ENCODE data around the gene APOL1. TPM values are rescaled to one million over a fixed set of nuclear protein-coding genes. Genes with fewer than 3 reads are reported as not detected.

APOL1 gene
- total and polyA plus RNA-seq, 10 of the 15 experiments (the other 5 are each of a cell fraction or from before 2014, with no cell fraction given) = 9.0 to 42.0 (median 17.6) TPM

- no peaks in the 10 kb centered on the region for H3K27me3 ChIP-seq (replicated peaks in 1 of 2; ENCODE audit: control insufficient read depth in 2 of 2, insufficient read depth in 2 of 2, low read length in 1 of 2)
- TF ChIP-seq FOXM1 (IDR thresholded peaks at IDR 0.05; ENCODE audit: low read depth, low read length) = no peak
- TF ChIP-seq TCF12 (IDR thresholded peaks at IDR 0.05; ENCODE audit: low read depth, low read length) = no peak
- no peak for TF ChIP-seq NR2C1 (IDR thresholded peaks at IDR 0.05)
- no peak for TF ChIP-seq MLLT1 (IDR thresholded peaks at IDR 0.05)
- TF ChIP-seq NFIC (IDR thresholded peaks at IDR 0.05; ENCODE audit: low read depth, low read length) = no peak
- no peak for TF ChIP-seq MEF2B (IDR thresholded peaks at IDR 0.05; ENCODE audit: partially characterized antibody, poor library complexity, severe bottlenecking)
- TF ChIP-seq IKZF1 (conservative IDR thresholded peaks at IDR 0.05) = no peak
- TF ChIP-seq BRCA1 (IDR thresholded peaks at IDR 0.05; ENCODE audit: low read depth, low read length) = no peak
- TF ChIP-seq ZBED1 (IDR thresholded peaks at IDR 0.05; ENCODE audit: borderline replicate concordance) = no peak
- TF ChIP-seq FOS (IDR thresholded peaks at IDR 0.05; ENCODE audit: borderline replicate concordance, extremely low read depth, insufficient read length) = no peak
- no peak for TF ChIP-seq ZNF592 (IDR thresholded peaks at IDR 0.05)
- WGBS (ENCODE audit: insufficient coverage, insufficient replicate concordance, low lambda C conversion rate, missing lambda C conversion rate) = 60% methylated on average over 5 of the region's 5 CpGs
- in situ Hi-C loops (cut with MboI) = no loop called here
- H3K4me2 ChIP-seq (ENCODE audit: control insufficient read depth, insufficient read depth) = no peak overlapping the region
- BruUV-seq (replicated peaks) = no TSS peak
- H3K4me3 ChIP-seq = no peak overlapping the region
- H3K4me1 ChIP-seq (ENCODE audit: control insufficient read depth, insufficient read depth, low read length) = peaks cover 5% of the 10 kb centered on the region
- FAIRE-seq (no peak), ATAC-seq (no peak), DNase-seq (ENCODE audit: low read depth, low spot score) (no peak)
- H3K27ac ChIP-seq (ENCODE audit: control insufficient read depth, insufficient read depth) = no peak overlapping the region
- H3K79me2 ChIP-seq (ENCODE audit: control insufficient read depth, insufficient read depth, low read length) = peaks cover 5% of the 10 kb centered on the region
- no peak overlapping the region for H3K9ac ChIP-seq (ENCODE audit: control insufficient read depth, insufficient read depth, low read length)
- H4K20me1 ChIP-seq (ENCODE audit: control insufficient read depth, insufficient read depth) = no peaks in the 10 kb centered on the region
- POLR2A ChIA-PET = interaction anchor here (1.5 kb wide), 1 partner anchor 10 kb away, joined by 9 read pairs; the partner anchor contains the start of gene APOL1
- H2AFZ ChIP-seq (ENCODE audit: control insufficient read depth, low read depth, low read length) = no peak overlapping the region
- CTCF ChIA-PET = interaction anchor here (0.9 to 1.2 kb wide), 2 partner anchors 9 to 42 kb away, joined by 3 to 4 read pairs; partner anchors contain the start of gene APOL1
- RAD21 ChIA-PET (ENCODE audit: unreplicated experiment) = interaction anchor here (1.4 kb wide), 1 partner anchor 49 kb away, joined by 3 read pairs; no protein-coding TSS in a partner anchor
- H3K9me3 ChIP-seq (replicated peaks; ENCODE audit: control insufficient read depth, insufficient read depth, low read length) = no peaks in the 10 kb centered on the region
- SMC1A ChIA-PET (ENCODE audit: uncharacterized antibody, unreplicated experiment) = interaction anchor here (1.5 to 1.7 kb wide), 3 partner anchors 9 to 81 kb away, joined by 4 to 11 read pairs (median 6); partner anchors contain the start of gene APOL1
- no peaks in the 10 kb centered on the region for H3K36me3 ChIP-seq (ENCODE audit: control insufficient read depth in 2 of 2, insufficient read depth in 2 of 2, low read length in 1 of 2)
- intact Hi-C loops (cut with micrococcal nuclease; ENCODE audit: unreplicated experiment) = no loop called here
These were observed 8.9 kb upstream of the APOL1 start for GRCh38 chr22:36243986-36244385.
